ENCODE measurements around the gene KIF20A. TPM values are rescaled to one million over a fixed set of nuclear protein-coding genes. Genes with fewer than 3 reads are reported as not detected.
A peak's percentile ranks its signal among the peaks of the same experiment; 100 is the strongest.
"Not testable (repeated sequence)": the region's sequence is repeated elsewhere in the genome, so short reads cannot be mapped to it uniquely, and the experiment has no call there.

Gene KIF20A
- total RNA-seq, 1 experiment from 2014 or later, result 88.6 TPM

- H3F3A ChIP-seq (ENCODE audit: insufficient read depth, low read depth), result 0 out of 2 replicates have a peak, but pooled peaks cover 7% of the 10 kb centered on the region
- POLR2A ChIA-PET (ENCODE audit: unreplicated experiment), result interaction anchor here (0.5 to 0.6 kb wide), 2 partner anchors 264 to 581 kb away, joined by 3 to 5 read pairs; no protein-coding TSS in a partner anchor
- H3K27me3 ChIP-seq (ENCODE audit: insufficient read depth, low read depth), result no peaks in the 10 kb centered on the region
- no peak overlapping the region for H3K27ac ChIP-seq
- no peak overlapping the region for H3K4me2 ChIP-seq
- BruUV-seq (replicated peaks), result no TSS peak
- H3K9me3 ChIP-seq (ENCODE audit: insufficient read depth, low read depth), result no peaks in the 10 kb centered on the region
- TF ChIP-seq CTCF (conservative IDR thresholded peaks at IDR 0.05) (no peak), EZH2 (IDR thresholded peaks at IDR 0.05; ENCODE audit: low read depth) (no peak)
- no peaks in the 10 kb centered on the region for H4K20me1 ChIP-seq (ENCODE audit: insufficient read depth)
- intact Hi-C loops (cut with micrococcal nuclease; ENCODE audit: unreplicated experiment), result no loop called here
- H3K4me1 ChIP-seq (replicated peaks; ENCODE audit: insufficient read depth), result peaks cover 5% of the 10 kb centered on the region; the same call in 1 of the 2 replicates
- no peak for DNase-seq
- H3K9me2 ChIP-seq (ENCODE audit: insufficient read depth), result no peaks in the 10 kb centered on the region; the same call in 1 of the 2 replicates
- CTCF ChIA-PET, result no interaction called here
- H3K79me2 ChIP-seq (ENCODE audit: low read depth), result no peaks in the 10 kb centered on the region
- H2AFZ ChIP-seq, result no peak overlapping the region
- no peaks in the 10 kb centered on the region for H3K36me3 ChIP-seq (ENCODE audit: low read depth)
- no peak overlapping the region for H3K4me3 ChIP-seq
Measured at GRCh38 chr5:138141734-138142133, 37.2 kb upstream of the KIF20A start.

GRCh38 chr5:138143578-138143977 is 35.3 kb upstream of the KIF20A start:
- H4K20me1 ChIP-seq (ENCODE audit: insufficient read depth); POLR2A ChIA-PET (ENCODE audit: unreplicated experiment); BruUV-seq (replicated peaks); H3K4me1 ChIP-seq (replicated peaks; ENCODE audit: insufficient read depth); CTCF ChIA-PET; H3K27ac ChIP-seq; H3F3A ChIP-seq (ENCODE audit: insufficient read depth, low read depth); H3K79me2 ChIP-seq (ENCODE audit: low read depth); H3K4me2 ChIP-seq; intact Hi-C loops (cut with micrococcal nuclease; ENCODE audit: unreplicated experiment); H3K4me3 ChIP-seq; H3K27me3 ChIP-seq (ENCODE audit: insufficient read depth, low read depth); H3K9me3 ChIP-seq (ENCODE audit: insufficient read depth, low read depth); DNase-seq; H3K36me3 ChIP-seq (ENCODE audit: low read depth); H3K9me2 ChIP-seq (ENCODE audit: insufficient read depth); H2AFZ ChIP-seq: not testable (repeated sequence)

GRCh38 chr5:138148811-138149210 is 30.1 kb upstream of the KIF20A start:
- BruUV-seq (replicated peaks), result no TSS peak
- Histone ChIP-seq H2AFZ (no peak overlapping the region), H3K27me3 (ENCODE audit: insufficient read depth, low read depth) (no peaks in the 10 kb centered on the region), H3K27ac (no peak overlapping the region), H3K4me3 (no peak overlapping the region), H3K9me3 (ENCODE audit: insufficient read depth, low read depth) (no peaks in the 10 kb centered on the region), H4K20me1 (ENCODE audit: insufficient read depth) (no peaks in the 10 kb centered on the region), H3K79me2 (ENCODE audit: low read depth) (no peaks in the 10 kb centered on the region), H3K4me2 (no peak overlapping the region), H3K9me2 (ENCODE audit: insufficient read depth) (no peaks in the 10 kb centered on the region), H3K36me3 (ENCODE audit: low read depth) (no peaks in the 10 kb centered on the region), H3F3A (ENCODE audit: insufficient read depth, low read depth) (no peaks in the 10 kb centered on the region), H3K4me1 (replicated peaks; ENCODE audit: insufficient read depth) (no peaks in the 10 kb centered on the region; the same call in 1 of the 2 replicates)
- intact Hi-C loops (cut with micrococcal nuclease; ENCODE audit: unreplicated experiment), result no loop called here
- ChIA-PET POLR2A (ENCODE audit: unreplicated experiment) (interaction anchor here (0.6 kb wide), 1 partner anchor 96 kb away, joined by 3 read pairs; no protein-coding TSS in a partner anchor), CTCF (no interaction called here)
- peak; percentile 59 to 74 for DNase-seq
- no peak for TF ChIP-seq CTCF (conservative IDR thresholded peaks at IDR 0.05)
- no peak for TF ChIP-seq EZH2 (IDR thresholded peaks at IDR 0.05; ENCODE audit: low read depth)

GRCh38 chr5:138149530-138149929 is 29.4 kb upstream of the KIF20A start:
- no peaks in the 10 kb centered on the region for H3K27me3 ChIP-seq (ENCODE audit: insufficient read depth, low read depth)
- H3K4me3 ChIP-seq, result no peak overlapping the region
- no peak overlapping the region for H3K4me2 ChIP-seq
- BruUV-seq (replicated peaks), result no TSS peak
- no peak for DNase-seq
- no peaks in the 10 kb centered on the region for H3K79me2 ChIP-seq (ENCODE audit: low read depth)
- H3K9me2 ChIP-seq (ENCODE audit: insufficient read depth), result no peaks in the 10 kb centered on the region
- no peaks in the 10 kb centered on the region for H3K9me3 ChIP-seq (ENCODE audit: insufficient read depth, low read depth)
- no peak for TF ChIP-seq CTCF (conservative IDR thresholded peaks at IDR 0.05)
- no peak for TF ChIP-seq EZH2 (IDR thresholded peaks at IDR 0.05; ENCODE audit: low read depth)
- H2AFZ ChIP-seq, result no peak overlapping the region
- intact Hi-C loops (cut with micrococcal nuclease; ENCODE audit: unreplicated experiment), result no loop called here
- H3F3A ChIP-seq (ENCODE audit: insufficient read depth, low read depth), result no peaks in the 10 kb centered on the region
- no peaks in the 10 kb centered on the region for H4K20me1 ChIP-seq (ENCODE audit: insufficient read depth)
- no peaks in the 10 kb centered on the region for H3K36me3 ChIP-seq (ENCODE audit: low read depth)
- ChIA-PET POLR2A (ENCODE audit: unreplicated experiment) (no interaction called here), CTCF (interaction anchor here (0.6 kb wide), 1 partner anchor 76 kb away, joined by 5 read pairs; no protein-coding TSS in a partner anchor)
- no peaks in the 10 kb centered on the region; the same call in 1 of the 2 replicates for H3K4me1 ChIP-seq (replicated peaks; ENCODE audit: insufficient read depth)
- H3K27ac ChIP-seq, result no peak overlapping the region

GRCh38 chr5:138155977-138156376 is 22.9 kb upstream of the KIF20A start:
- CTCF ChIA-PET; POLR2A ChIA-PET (ENCODE audit: unreplicated experiment); H3K9me3 ChIP-seq (ENCODE audit: insufficient read depth, low read depth); H2AFZ ChIP-seq; DNase-seq; H3K79me2 ChIP-seq (ENCODE audit: low read depth); H3F3A ChIP-seq (ENCODE audit: insufficient read depth, low read depth); H3K4me3 ChIP-seq; H3K4me1 ChIP-seq (replicated peaks; ENCODE audit: insufficient read depth); BruUV-seq (replicated peaks); H3K27ac ChIP-seq; H3K27me3 ChIP-seq (ENCODE audit: insufficient read depth, low read depth); H3K36me3 ChIP-seq (ENCODE audit: low read depth); H4K20me1 ChIP-seq (ENCODE audit: insufficient read depth); H3K4me2 ChIP-seq; H3K9me2 ChIP-seq (ENCODE audit: insufficient read depth); intact Hi-C loops (cut with micrococcal nuclease; ENCODE audit: unreplicated experiment): not testable (repeated sequence)
